HG03432 (cell line): ENCODE results near the gene CLDN1.

ENCODE experiments used
- ATAC-seq: cut with Tn5 transposase; IDR thresholded peaks from one replicate; pipeline ENCODE4 v1.9.1; 2021; ENCODE audit warnings: mild to moderate bottlenecking, moderate library complexity; ENCODE audit not compliant: unreplicated experiment

CLDN1 gene, protein sequence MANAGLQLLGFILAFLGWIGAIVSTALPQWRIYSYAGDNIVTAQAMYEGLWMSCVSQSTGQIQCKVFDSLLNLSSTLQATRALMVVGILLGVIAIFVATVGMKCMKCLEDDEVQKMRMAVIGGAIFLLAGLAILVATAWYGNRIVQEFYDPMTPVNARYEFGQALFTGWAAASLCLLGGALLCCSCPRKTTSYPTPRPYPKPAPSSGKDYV

GRCh38 chr3:190321789-190322603 lies at the start of gene CLDN1:
Gene CLDN1, minus strand, starts transcription at chr3:190322446. Its CDS starts 240 bp downstream, at chr3:190322206.
- peak; percentile 94 for ATAC-seq

- ATAC-seq = no peak
These were observed 48.9 kb upstream of the CLDN1 start for GRCh38 chr3:190371152-190371551.

DNA sequence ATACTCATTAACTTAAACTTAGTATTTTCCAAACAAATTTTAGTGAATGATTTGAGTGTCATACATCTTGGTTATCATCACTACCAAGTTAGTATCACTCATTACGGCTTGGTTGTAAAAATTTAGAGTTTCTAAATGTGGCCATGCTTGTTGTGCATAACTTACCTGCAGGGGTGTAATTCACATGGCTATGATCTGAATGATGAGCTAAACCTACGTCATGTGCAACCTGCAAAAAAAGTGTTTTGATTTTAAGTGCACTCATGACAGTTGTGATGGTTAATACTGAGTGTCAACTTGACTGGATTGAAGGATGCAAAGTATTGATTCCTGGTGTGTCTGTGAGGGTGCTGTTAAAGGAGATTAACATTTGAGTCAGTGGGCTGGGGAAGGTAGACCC lies 48.1 kb upstream of the CLDN1 start:
- no peak for ATAC-seq

DNA sequence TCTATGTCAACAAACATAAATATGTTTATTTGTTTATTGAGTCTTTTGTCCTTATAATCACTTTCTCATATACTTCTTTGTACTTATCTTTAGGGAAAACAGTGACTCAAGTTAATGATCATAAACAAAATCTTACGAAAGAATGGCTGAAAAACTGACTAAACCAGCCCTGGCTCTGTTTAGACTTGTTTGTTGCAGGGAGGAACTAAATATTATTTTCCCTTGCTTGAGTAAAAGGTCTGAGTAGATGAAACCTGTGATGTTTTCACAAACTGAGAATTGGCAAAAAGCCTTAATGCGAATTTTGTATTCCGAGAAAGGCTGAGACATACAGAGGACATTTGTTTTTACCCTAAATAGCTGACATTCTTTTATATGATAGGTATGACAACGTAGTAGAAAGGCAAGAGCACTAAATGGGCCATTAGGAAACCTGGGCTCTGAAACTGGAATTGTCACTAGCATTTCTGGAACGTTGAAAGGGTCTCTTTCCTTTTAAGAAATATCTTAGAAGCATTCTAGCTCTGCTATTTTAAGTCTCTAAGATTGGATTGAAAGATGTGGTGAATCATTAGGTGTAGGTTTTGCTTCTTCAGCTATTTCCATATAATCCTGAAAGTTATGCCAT lies 47.5 kb upstream of the CLDN1 start:
- no peak for ATAC-seq

GRCh38 chr3:190368881-190369280 lies 46.6 kb upstream of the CLDN1 start:
- no peak for ATAC-seq

GRCh38 chr3:190366133-190366532 lies 43.9 kb upstream of the CLDN1 start:
- no peak for ATAC-seq

DNA sequence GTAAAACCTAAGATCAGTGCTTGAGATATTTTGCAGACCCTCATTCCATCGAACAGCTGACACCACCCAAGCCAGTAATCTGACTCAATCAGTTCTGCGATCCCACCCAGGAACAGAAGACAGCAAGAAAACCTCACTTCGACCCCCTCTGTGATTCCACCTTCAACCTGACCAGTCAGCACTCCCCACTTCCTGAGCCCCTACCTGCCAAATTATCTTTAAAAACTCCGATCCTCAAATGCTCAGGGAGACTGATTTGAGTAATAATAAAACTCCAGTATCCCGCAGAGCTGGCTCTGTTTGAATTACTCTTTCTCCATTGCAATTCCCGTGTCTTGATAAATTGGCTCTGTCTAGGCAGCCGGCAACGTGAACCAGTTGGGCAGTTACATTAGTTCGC lies 40.0 kb upstream of the CLDN1 start:
- ATAC-seq = no peak

- ATAC-seq = no peak
These were observed 39.5 kb upstream of the CLDN1 start for GRCh38 chr3:190361791-190362190.

- no peak for ATAC-seq
These were observed 38.0 kb upstream of the CLDN1 start for GRCh38 chr3:190360228-190360627.

DNA sequence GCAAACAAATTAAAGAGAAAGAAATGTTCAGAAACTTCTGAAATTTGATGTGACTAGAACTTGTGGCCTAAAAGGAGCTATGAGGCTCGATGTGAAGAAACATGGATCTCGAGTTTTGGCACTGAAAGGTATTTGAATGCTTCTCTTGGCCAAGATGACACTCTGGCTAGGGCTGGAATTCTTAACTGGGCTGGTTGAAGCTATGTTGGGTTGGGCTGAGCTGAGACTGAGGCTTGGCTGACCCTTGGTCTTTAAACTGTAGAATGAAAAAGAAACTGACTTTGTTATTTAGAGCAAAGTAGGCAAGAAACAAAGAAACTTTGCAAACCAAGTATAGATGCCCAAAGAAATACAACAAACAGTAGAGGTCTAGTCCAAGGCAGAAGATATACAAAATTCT lies 37.6 kb upstream of the CLDN1 start:
- no peak for ATAC-seq

DNA sequence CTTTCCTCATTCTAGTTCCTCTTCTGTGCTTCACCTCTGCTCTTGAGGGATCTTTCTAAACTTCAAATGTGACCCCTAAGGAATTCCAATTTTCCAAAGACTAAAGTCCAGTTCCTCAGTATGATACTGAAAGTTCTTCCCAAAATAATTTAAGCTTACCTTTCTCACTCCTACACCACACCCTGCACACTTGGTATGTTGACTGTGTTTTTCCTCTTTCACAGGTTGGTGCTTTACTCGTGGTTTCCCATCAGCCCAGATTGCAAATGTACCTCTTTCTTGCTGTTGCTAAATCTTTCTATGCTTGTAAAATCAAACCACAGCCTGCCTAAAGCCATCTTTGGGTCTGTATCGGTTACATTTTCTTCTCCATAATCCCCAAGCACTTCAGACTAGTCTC lies 35.2 kb upstream of the CLDN1 start:
- no peak for ATAC-seq

GRCh38 chr3:190356246-190356645 lies 34.0 kb upstream of the CLDN1 start:
- ATAC-seq = no peak

DNA sequence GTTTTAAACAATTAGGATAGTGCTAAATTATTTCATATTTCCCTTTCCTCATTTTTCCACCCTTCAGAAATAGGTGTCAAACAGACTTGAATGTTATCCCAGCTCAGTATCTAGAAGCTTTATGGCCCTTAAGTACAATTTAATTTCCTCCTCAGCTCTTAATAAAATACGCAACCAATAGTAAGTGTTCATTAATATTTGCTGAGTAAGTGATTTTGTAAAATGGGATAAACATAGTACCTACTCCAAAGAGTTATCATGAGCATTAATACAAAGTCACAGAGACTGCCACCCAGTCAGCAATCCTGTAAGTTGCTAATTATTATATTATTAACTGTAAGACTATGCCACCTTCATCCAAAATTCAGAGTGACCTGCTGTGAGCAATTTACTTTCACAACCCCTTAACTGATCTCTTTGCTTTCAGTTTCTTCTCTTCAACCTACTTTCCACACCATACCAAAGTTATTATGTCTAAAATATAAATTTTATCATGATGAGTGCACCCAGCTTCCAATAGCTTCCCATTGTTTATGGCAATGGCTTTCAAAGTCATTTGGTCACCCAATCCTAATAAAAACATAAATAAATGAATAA lies 30.7 kb upstream of the CLDN1 start:
- no peak for ATAC-seq

- ATAC-seq = no peak
These were observed 24.3 kb upstream of the CLDN1 start for GRCh38 chr3:190346541-190346940.

- no peak for ATAC-seq
These were observed 23.6 kb upstream of the CLDN1 start for GRCh38 chr3:190345878-190346277.

DNA sequence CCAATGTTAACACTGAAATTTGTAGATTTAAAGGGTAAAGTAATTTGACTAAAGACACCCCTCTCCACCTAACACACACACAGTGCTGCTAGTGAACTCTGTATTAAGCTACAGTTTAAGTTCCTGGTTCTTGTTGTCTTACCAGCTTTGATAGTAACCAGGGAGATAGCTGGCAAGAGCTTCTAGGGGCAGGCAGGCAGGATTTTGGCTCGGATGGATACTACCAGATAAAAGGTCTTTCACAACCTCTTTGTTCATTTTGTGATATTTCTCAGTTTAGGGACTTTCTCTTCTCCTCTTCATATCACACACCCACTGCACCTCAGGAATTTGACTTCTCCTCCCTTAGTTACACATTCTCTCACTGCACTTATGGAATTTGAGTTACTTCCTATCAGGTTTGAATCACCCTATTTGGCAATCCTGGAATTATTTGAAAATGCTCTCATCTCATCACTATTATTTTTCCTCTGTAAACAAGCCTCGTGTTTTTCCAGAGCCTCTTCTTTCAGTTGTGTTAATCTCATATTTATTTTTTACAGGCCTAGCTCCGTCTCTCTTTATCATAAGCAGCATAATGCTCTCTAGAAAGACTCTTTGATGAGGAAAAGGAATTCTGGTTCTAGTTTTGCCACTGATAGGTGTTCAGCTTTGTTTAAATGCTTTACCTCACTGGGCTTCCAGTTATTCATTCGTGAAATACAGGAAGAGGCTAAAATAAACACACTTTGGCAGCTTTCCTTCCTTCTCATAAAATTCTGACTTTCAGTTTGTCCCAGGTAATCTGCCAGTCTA lies 23.0 kb upstream of the CLDN1 start:
- ATAC-seq = no peak

DNA sequence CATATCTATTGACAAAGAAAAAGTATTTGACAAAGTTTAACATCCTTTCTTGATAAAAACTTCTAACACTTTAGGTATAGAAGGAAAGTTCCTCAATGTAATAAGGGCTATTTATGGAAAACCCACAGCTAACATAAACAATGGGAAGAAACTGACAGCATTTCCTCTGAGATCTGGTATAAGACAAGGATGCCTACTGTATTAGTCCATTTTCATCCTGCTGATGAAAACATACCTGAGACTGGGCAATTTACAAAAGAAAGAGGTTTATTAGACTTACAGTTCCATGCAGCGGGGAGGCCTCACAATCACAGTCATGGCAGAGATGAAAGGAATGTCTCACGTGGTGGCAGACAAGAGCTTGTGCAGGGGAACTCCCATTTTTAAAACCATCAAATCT lies 17.8 kb upstream of the CLDN1 start:
- no peak for ATAC-seq

DNA sequence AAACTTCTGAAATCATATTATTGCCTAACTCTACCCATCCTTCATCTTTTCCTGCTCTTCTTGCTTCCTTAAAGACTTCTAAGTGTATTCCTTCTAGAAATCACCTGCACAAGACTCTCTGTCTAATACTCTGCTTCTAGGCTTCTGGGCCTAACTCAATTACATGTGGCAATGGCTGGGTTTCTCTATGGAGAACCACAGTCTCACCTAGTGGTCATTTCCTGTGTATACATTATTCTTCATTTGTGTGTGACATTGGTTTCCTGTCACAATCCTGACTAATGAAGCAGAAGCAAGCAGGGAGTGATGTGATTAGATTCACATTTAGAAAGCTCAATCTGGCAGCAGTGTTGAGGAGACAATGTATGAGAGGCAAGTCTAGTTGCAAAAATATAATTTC lies 16.9 kb upstream of the CLDN1 start:
- peak; percentile 77 for ATAC-seq

- no peak for ATAC-seq
These were observed 16.5 kb upstream of the CLDN1 start for GRCh38 chr3:190338717-190339116.

DNA sequence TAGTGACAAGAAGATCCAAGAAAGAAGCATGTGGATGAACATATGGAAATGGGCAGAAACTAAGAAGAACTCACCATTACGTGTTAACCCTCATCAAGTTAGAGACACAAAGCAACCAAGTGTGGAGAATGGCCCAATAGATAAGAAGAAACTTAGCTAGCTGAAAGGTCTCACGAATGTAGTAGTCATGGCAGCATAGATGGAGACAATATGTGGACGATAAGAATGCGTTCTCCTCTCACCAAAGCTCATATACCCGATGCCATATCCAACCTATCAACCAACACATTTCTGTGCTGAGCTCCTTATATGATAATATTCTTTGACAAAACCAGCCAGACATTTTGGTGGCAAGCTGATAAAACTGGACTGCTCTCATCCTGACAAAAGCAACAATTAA lies 15.1 kb upstream of the CLDN1 start:
- ATAC-seq = no peak
